NCI-H1105 treated with DMSO at 0.1 percent for 48 hours (cell line): ENCODE results near the gene EPS8.

Experiments used
- DNase-seq: peaks from one replicate; lab custom pipeline; 2025; lab: John Stamatoyannopoulos, UW

The EPS8 gene

GRCh38 chr12:15690320-15690719 is 98.9 kb downstream of the EPS8 start:
- no peak for DNase-seq

DNA sequence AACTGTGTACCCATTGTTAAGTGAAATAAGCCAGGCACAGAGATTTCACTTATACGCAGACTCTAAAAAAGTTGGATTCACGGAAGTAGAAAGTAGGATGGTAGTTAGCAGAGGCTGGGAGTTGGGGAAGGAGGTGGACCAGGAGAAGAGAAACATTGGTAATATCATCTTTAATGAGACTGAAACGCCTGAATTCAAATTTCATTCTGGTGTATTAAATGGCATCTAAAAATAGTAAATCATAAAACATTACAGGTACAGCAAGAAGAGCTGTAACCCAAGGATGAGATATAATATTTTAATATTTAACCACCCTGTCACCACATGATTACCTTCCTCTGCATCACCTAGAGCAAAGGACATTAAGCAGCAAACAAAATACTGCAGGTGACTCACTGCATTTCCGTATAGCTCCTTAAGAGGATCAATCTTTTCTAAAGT is 99.4 kb downstream of the EPS8 start:
- no peak for DNase-seq

- no peak for DNase-seq
These were observed 100.2 kb downstream of the EPS8 start for GRCh38 chr12:15688838-15689625.

GRCh38 chr12:15688202-15688736 is 100.9 kb downstream of the EPS8 start:
- DNase-seq, result no peak

DNA sequence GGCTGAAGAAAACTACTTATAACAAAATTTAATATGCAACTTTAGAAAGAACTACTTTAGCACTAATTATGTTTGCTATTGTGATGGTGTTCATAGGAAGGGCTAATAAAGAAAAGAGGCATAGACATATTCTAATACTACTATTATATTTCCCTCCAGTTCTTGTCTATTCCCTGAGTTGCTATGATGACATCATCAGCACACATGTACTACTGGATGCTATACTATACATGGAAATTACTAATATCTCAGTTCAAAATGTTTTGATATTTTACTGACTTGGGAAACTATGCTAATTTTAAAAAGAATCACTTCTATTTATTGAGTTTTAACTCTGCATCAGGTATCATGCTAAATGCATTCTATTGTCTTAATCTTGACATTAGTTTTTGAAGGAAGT is 101.6 kb downstream of the EPS8 start:
- no peak for DNase-seq

GRCh38 chr12:15684896-15685658 is 104.1 kb downstream of the EPS8 start:
- no peak for DNase-seq

GRCh38 chr12:15682826-15683225 is 106.4 kb downstream of the EPS8 start:
- DNase-seq, result no peak

DNA sequence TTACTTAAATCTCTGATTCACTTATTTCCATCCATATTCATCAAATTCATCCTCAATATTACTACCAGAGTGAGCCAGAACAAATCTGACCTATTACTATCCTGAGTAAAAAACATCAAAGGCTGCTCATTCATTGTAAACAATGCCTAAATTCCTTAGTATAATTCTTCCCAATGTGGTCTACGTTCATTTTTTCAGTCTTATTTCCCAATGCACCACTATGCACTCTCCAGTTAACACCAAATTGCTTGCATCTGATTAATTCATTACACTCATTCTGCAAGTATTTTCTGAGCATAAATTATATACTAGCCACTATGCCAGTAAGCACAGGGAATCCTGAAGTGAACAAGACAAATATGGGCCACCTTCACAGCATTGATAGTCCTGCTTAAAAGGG is 110.0 kb downstream of the EPS8 start:
- no peak for DNase-seq

- no peak for DNase-seq
These were observed 111.4 kb downstream of the EPS8 start for GRCh38 chr12:15677726-15678201.

DNA sequence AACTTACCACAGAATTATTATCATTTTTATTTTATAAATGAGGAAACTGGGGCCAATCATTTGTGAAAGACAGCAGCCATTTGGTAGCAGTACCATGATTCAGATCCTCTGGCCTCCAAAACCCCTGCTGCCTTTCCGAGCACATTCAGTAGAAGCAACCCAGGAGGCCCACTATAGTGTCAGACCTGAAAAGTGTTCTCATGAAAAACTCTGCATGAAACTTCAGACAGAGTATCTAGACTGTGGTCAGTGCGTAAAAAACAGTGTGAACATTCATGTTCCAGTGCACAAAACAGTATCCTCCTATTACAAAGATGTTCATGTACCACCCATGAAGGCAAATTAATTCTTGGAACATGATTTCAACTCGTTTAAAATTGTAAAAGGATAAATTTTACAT is 112.0 kb downstream of the EPS8 start:
- no peak for DNase-seq

DNA sequence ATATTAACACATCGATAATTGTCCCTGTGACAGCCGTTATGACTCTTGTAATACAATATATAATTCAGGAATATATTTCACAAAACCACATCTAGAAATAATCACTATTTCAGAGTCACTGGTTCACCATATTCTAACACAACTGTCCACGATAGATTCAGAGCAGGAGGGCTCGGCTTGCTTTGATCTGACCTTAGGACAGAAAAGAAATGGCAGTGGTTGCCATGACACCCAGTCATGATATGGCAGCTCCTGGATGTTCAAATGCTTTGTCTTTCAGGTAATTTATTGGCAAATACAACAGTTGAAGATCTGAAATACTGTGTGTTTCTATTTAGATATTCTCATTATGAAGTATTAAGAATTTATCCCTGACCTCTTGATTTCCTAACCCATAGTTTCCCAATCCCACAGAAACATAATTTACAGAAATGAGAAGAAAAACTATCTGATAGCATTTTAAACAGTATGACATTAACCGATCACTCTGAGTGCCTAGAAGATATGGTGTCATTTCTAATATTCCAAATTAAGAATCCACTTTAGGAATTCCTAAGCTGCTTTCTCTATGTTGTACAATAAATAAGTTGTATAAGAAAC is 116.4 kb downstream of the EPS8 start:
- no peak for DNase-seq

- DNase-seq, result no peak
These were observed 118.4 kb downstream of the EPS8 start for GRCh38 chr12:15670756-15671155.

- no peak for DNase-seq
These were observed 119.8 kb downstream of the EPS8 start for GRCh38 chr12:15669256-15669948.

- no peak for DNase-seq
These were observed 124.7 kb downstream of the EPS8 start for GRCh38 chr12:15664491-15664890.

DNA sequence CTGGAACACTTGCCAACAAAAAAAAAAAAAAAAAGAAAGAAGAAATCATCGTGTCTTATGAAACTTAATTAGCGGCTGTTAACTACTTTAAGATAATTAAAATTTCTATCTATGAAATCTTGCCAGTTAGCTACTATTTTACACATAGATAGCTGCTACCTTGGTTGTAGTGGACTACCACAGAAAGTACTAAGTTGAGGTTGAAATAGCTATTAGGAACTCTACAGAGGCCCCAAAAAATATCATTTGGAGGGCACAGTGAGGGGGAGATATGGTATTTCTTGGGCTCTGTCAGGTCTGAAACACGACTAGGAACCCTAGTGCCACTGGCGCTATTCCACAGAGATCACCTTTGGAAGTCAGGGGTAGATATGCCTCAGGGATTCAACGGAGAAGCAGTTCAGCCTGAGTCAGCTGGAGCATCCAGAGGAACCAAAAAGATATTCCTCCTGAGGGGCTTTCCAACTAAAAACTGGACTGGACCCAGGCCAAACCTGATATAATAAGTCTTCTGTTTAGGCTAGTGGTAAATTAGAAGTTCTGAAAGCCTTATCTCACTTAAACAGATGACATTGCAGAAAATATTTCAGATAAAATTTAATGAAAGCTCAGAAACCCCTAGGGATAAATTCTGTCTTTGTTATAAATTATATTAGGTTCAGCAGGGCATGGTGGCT is 126.1 kb downstream of the EPS8 start:
- DNase-seq, result no peak

- DNase-seq, result no peak
These were observed 126.7 kb downstream of the EPS8 start for GRCh38 chr12:15662303-15662980.

DNA sequence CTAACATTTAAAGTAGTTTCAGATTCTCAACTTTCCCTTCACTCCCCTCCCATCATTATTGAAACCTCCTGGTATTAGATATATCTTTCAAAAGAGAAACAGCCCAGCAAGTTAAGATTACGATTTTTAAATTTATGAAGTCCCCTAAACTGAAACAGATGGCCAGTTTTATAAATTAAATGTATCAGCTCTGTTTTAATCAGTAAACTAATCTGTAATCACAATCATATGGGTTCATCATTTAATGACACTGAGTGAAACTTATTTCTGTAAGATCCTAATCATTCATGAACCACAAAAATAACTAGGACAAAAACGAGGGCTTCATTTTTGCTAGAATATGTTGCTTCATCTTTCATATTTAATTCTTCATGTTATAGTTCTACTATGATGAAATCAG is 137.8 kb downstream of the EPS8 start:
- DNase-seq, result no peak

DNA sequence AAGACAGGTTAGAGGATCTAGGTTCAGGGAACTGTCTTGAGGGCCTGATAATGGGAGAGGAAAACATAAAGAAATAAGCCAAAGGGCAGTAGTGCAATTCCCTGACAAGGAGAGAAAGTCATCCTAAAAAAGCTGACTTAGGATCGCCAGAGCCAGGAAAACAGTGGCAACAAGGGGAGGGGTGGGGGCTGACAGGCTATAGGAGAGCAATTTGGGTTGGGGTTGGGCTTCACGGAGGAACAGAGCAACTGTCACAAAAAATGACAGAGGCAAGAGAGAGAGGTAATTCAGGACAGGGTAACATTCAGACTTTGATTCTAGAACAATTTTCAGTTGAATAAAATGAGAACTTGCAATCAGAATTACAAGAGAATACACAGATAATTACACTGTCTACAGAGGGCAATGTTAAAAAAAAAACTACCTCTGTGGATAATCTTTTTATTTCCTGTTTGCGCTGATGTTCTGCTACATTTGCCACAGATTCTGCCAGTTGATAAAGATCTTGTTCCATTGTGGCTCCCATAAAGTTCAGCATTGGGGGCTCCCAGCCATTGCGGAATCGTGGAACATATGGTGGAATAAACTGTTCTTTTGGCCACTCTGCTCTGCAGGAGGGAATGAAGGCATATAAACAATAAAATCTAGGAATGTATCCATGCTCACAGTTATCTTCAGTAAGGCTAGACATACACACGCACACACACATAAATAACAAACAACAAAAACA is 138.6 kb downstream of the EPS8 start:
- no peak for DNase-seq

DNA sequence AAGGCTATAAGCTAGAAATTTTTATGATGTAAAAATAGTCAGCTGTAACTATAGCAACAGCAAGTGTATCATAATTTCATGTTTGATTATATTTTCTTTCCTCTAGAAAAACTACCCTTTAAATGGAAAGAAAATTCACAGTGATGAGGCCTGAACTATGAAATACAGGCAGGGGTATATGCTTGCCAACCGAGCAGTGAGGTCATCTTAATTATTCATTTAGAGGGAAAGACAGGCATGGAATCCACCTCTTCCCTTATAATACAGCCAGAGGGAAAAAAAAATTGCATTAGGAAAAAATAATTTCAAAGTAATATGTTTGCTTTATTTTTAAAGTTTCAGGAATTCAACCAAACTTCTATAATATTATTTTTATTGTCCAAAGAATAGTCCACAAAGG is 139.8 kb downstream of the EPS8 start:
- no peak for DNase-seq

DNA sequence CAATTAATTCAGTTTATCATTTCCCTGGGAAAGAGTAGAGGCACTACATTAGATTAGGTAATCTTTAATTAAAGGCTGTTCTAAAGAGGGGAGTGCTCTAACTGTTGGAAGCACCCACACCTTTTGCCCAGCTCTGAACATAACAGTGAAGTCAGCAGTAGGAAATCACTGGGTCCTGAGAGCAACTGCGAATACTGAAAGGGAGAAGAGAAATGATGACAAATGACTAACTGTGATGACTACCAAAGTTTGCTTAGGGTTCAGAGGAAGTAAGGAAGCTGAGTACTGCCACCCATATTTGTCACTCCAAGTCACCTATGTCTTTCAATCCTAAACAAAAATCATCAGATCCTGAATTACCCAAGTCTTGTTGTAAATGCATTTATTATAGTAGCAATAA is 140.6 kb downstream of the EPS8 start:
- no peak for DNase-seq
